ENCODE measurements around the gene CYBA. TPM values are rescaled to one million over a fixed set of nuclear protein-coding genes. Genes with fewer than 3 reads are reported as not detected.

CYBA gene
- total and polyA plus RNA-seq, 2 donors (not counting 1 experiment from before 2014, with no cell fraction given) = 701 to 1,336 TPM

GRCh38 chr16:88624977-88625576 lies 25.8 kb downstream of the CYBA start:
- DNase-seq (no peak), ATAC-seq (ENCODE audit: low read depth) (no peak)
- H3K4me1 Mint-ChIP-seq = no peaks in the 10 kb centered on the region
- Histone ChIP-seq H3K36me3 (replicated peaks in 1 of 2; ENCODE audit: control extremely low read depth in 1 of 2, control insufficient read depth in 1 of 2, extremely low read depth in 1 of 2, insufficient read depth in 2 of 2, low read length in 1 of 2) (peaks cover 0 to 73% of the 10 kb centered on the region in 2 experiments), H3K79me2 (ENCODE audit: control insufficient read depth, insufficient read depth, low read length) (peaks cover 9% of the 10 kb centered on the region), H3K27ac (ENCODE audit: low read length in 2 of 2) (no peak overlapping the region), H3K9ac (ENCODE audit: low read length) (no peak overlapping the region), H3K4me1 (ENCODE audit: control insufficient read depth in 2 of 2, insufficient read depth in 2 of 2, low read length in 2 of 2) (no peaks in the 10 kb centered on the region), H3K4me3 (ENCODE audit: control extremely low read depth in 1 of 5, extremely low read depth in 1 of 5, insufficient read depth in 1 of 5, low read depth in 2 of 5, low read length in 4 of 5) (no peak overlapping the region), H3K4me2 (replicated peaks; ENCODE audit: low read depth, low read length, poor library complexity, severe bottlenecking) (no peak overlapping the region), H4K20me1 (ENCODE audit: control insufficient read depth, insufficient read depth, low read length, poor library complexity, severe bottlenecking) (peaks cover 34% of the 10 kb centered on the region), H2AFZ (ENCODE audit: insufficient read depth, low read depth, low read length, poor library complexity, severe bottlenecking) (no peak overlapping the region), H3K27me3 (replicated peaks in 1 of 4; ENCODE audit: control extremely low read depth in 1 of 4, control insufficient read depth in 3 of 4, insufficient read depth in 4 of 4, low read length in 3 of 4) (no peaks in the 10 kb centered on the region), H3K9me3 (ENCODE audit: control extremely low read depth in 1 of 3, control insufficient read depth in 2 of 3, insufficient read depth in 1 of 3, low read length in 2 of 3) (no peaks in the 10 kb centered on the region)
- 99% methylated on average over 13 of the region's 17 CpGs for WGBS (ENCODE audit: insufficient coverage)
- H3K4me3 Mint-ChIP-seq = no peak overlapping the region
- intact Hi-C loops (cut with micrococcal nuclease) = no loop called here
- ChIA-PET POLR2A (no interaction called here), CTCF (interaction anchor here (0.6 kb wide), 1 partner anchor 169 kb away, joined by 6 read pairs; no protein-coding TSS in a partner anchor)
- H3K27ac Mint-ChIP-seq = no peak overlapping the region
- TF ChIP-seq EZH2 (IDR thresholded peaks at IDR 0.05; ENCODE audit: borderline replicate concordance, insufficient read depth, low read depth, low read length, poor library complexity, severe bottlenecking) = no peak
- TF ChIP-seq CTCF (IDR thresholded peaks at IDR 0.05) = no peak
- H3K9me3 Mint-ChIP-seq (ENCODE audit: insufficient read depth) = no peaks in the 10 kb centered on the region
- H3K27me3 Mint-ChIP-seq = no peaks in the 10 kb centered on the region

GRCh38 chr16:88624481-88624880 lies 26.4 kb downstream of the CYBA start:
- DNase-seq (no peak), ATAC-seq (ENCODE audit: low read depth) (no peak)
- intact Hi-C loops (cut with micrococcal nuclease) = no loop called here
- no peak overlapping the region for H3K4me2 ChIP-seq (replicated peaks; ENCODE audit: low read depth, low read length, poor library complexity, severe bottlenecking)
- Mint-ChIP-seq H3K4me1 (no peaks in the 10 kb centered on the region), H3K27me3 (no peaks in the 10 kb centered on the region), H3K27ac (no peak overlapping the region), H3K9me3 (ENCODE audit: insufficient read depth) (no peaks in the 10 kb centered on the region), H3K4me3 (no peak overlapping the region)
- H3K27me3 ChIP-seq (replicated peaks in 1 of 4; ENCODE audit: control extremely low read depth in 1 of 4, control insufficient read depth in 3 of 4, insufficient read depth in 4 of 4, low read length in 3 of 4) = no peaks in the 10 kb centered on the region
- H3K27ac ChIP-seq (ENCODE audit: low read length in 2 of 2) = no peak overlapping the region
- peaks cover 12% of the 10 kb centered on the region for H3K79me2 ChIP-seq (ENCODE audit: control insufficient read depth, insufficient read depth, low read length)
- TF ChIP-seq EZH2 (IDR thresholded peaks at IDR 0.05; ENCODE audit: borderline replicate concordance, insufficient read depth, low read depth, low read length, poor library complexity, severe bottlenecking) = no peak
- TF ChIP-seq CTCF (IDR thresholded peaks at IDR 0.05) = no peak
- ChIA-PET CTCF (no interaction called here), POLR2A (no interaction called here)
- H3K9me3 ChIP-seq (ENCODE audit: control extremely low read depth in 1 of 3, control insufficient read depth in 2 of 3, insufficient read depth in 1 of 3, low read length in 2 of 3) = no peaks in the 10 kb centered on the region
- H3K4me1 ChIP-seq (ENCODE audit: control insufficient read depth in 2 of 2, insufficient read depth in 2 of 2, low read length in 2 of 2) = no peaks in the 10 kb centered on the region
- H3K4me3 ChIP-seq (ENCODE audit: control extremely low read depth in 1 of 5, extremely low read depth in 1 of 5, insufficient read depth in 1 of 5, low read depth in 2 of 5, low read length in 4 of 5) = no peak overlapping the region
- no peak overlapping the region for H2AFZ ChIP-seq (ENCODE audit: insufficient read depth, low read depth, low read length, poor library complexity, severe bottlenecking)
- H3K36me3 ChIP-seq (replicated peaks in 1 of 2; ENCODE audit: control extremely low read depth in 1 of 2, control insufficient read depth in 1 of 2, extremely low read depth in 1 of 2, insufficient read depth in 2 of 2, low read length in 1 of 2) = peaks cover 0 to 68% of the 10 kb centered on the region in 2 experiments
- WGBS (ENCODE audit: insufficient coverage) = 98% methylated on average over 18 of the region's 18 CpGs
- H4K20me1 ChIP-seq (ENCODE audit: control insufficient read depth, insufficient read depth, low read length, poor library complexity, severe bottlenecking) = peaks cover 38% of the 10 kb centered on the region
- H3K9ac ChIP-seq (ENCODE audit: low read length) = no peak overlapping the region
